KMS-11 (cell line): ENCODE data around the gene TMTC1.
A peak's percentile ranks its signal among the peaks of the same experiment; 100 is the strongest.

Experiments
- H2AFZ ChIP-seq: fragments of 200-600 bp; sonication (generic); 2 replicates; pipeline ENCODE4 v1.6.1; 2016; ENCODE audit warnings: antibody characterized with exemption, mixed run types, low read depth
- H3K27ac ChIP-seq: fragments of 200-600 bp; sonication (generic); 2 replicates; pipeline ENCODE4 v1.6.1; 2016; ENCODE audit warnings: mild to moderate bottlenecking, mixed run types
- H3K27me3 ChIP-seq: fragments of 200-600 bp; sonication (generic); 2 replicates; pipeline ENCODE4 v1.6.1; 2017; ENCODE audit warnings: mild to moderate bottlenecking, low read depth, mixed run types, moderate library complexity; ENCODE audit not compliant: insufficient read depth
- H3K36me3 ChIP-seq: fragments of 200-600 bp; sonication (generic); 2 replicates; pipeline ENCODE4 v1.6.1; 2017; ENCODE audit warnings: mild to moderate bottlenecking, mixed run types; ENCODE audit not compliant: insufficient read depth
- H3K4me1 ChIP-seq: fragments of 200-600 bp; sonication (generic); 2 replicates; pipeline ENCODE4 v1.6.1; 2016; ENCODE audit warnings: mild to moderate bottlenecking, low read depth, mixed run types; ENCODE audit not compliant: poor library complexity, severe bottlenecking
- H3K4me2 ChIP-seq: fragments of 200-600 bp; sonication (generic); 2 replicates; pipeline ENCODE4 v1.7.0; 2016; ENCODE audit warnings: mild to moderate bottlenecking, mixed run types
- H3K4me3 ChIP-seq: fragments of 200-600 bp; sonication (generic); IDR thresholded peaks from 2 replicates; pipeline ENCODE4 v1.6.1; 2017; ENCODE audit warnings: low read depth, low read length, mixed read lengths; ENCODE audit not compliant: insufficient read depth
- H3K79me2 ChIP-seq: fragments of 200-600 bp; sonication (generic); 2 replicates; pipeline ENCODE4 v1.6.1; 2016; ENCODE audit warnings: low read depth, mixed run types; ENCODE audit not compliant: insufficient read depth
- H3K9ac ChIP-seq: fragments of 200-600 bp; sonication (generic); 2 replicates; pipeline ENCODE4 v1.6.1; 2016; ENCODE audit warnings: mild to moderate bottlenecking, mixed run types
- H4K20me1 ChIP-seq: fragments of 200-600 bp; sonication (generic); 2 replicates; pipeline ENCODE4 v1.6.1; 2016; ENCODE audit warnings: mild to moderate bottlenecking, mixed run types; ENCODE audit not compliant: insufficient read depth
- CTCF ChIP-seq: fragments of 200-600 bp; sonication (generic); conservative IDR thresholded peaks from 2 replicates; pipeline ENCODE4 v1.6.1; 2017; ENCODE audit warnings: low read depth, mild to moderate bottlenecking, antibody characterized with exemption, low read length, moderate library complexity, mixed read lengths

Gene TMTC1

DNA sequence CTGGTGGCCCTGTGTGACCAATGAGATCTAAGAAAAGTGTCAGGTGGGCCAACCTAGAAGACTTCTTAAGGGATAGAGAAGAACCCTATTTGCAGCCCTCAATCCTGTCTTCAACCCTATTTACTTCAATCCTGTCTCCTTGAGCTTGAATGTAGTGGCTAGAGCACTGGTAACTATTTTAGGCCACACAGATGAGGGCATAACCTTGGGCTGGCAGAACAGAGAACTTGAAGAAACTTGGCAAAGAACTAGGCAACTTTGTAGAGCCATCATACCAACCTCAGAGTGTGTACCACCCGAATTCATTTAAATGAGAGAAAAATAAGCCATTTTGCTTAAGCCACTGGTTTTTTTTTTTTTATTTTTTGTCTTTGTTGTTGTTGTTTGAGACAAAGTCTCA is 94.8 kb downstream of the TMTC1 start:
- H2AFZ ChIP-seq, result no peak overlapping the region
- no peaks in the 10 kb centered on the region for H4K20me1 ChIP-seq
- no peaks in the 10 kb centered on the region for H3K79me2 ChIP-seq
- H3K9ac ChIP-seq, result no peak overlapping the region
- no peak overlapping the region for H3K27ac ChIP-seq
- no peaks in the 10 kb centered on the region for H3K36me3 ChIP-seq
- H3K4me1 ChIP-seq, result no peaks in the 10 kb centered on the region
- H3K4me2 ChIP-seq, result no peak overlapping the region
- H3K4me3 ChIP-seq, result no peak overlapping the region
- TF ChIP-seq CTCF, result no peak
- H3K27me3 ChIP-seq, result no peaks in the 10 kb centered on the region

GRCh38 chr12:29682088-29682487 is 101.7 kb downstream of the TMTC1 start:
- Histone ChIP-seq H3K4me2 (peak overlapping the region; percentile 22; the same call in 1 of the 2 replicates), H2AFZ (no peak overlapping the region), H3K4me1 (peaks cover 18% of the 10 kb centered on the region), H4K20me1 (no peaks in the 10 kb centered on the region), H3K27me3 (no peaks in the 10 kb centered on the region), H3K9ac (no peak overlapping the region), H3K79me2 (no peaks in the 10 kb centered on the region), H3K27ac (no peak overlapping the region), H3K36me3 (no peaks in the 10 kb centered on the region; the same call in 1 of the 2 replicates), H3K4me3 (no peak overlapping the region)
- no peak for TF ChIP-seq CTCF

DNA sequence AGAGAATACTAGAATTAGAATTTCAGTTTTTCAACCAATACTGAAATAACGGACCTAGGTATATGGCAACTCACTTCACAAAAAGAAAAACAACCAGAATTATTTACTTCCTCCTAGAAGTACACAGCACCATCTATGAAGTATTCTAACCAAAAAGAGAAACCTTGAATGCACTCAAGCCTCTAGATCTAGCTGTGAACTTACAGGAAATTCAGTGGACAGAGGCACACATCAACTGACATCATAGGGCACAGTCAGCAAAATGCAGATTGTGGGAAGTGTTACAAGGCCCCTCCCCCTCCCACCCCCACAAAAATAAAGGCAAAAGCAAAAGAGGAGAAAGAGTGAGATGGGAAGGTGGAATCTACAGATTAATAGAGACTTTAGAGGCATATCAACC is 102.4 kb downstream of the TMTC1 start:
- H3K36me3 ChIP-seq, result no peaks in the 10 kb centered on the region; the same call in 1 of the 2 replicates
- TF ChIP-seq CTCF, result no peak
- H4K20me1 ChIP-seq, result no peaks in the 10 kb centered on the region
- H3K27ac ChIP-seq, result no peak overlapping the region
- H3K4me3 ChIP-seq, result no peak overlapping the region
- peaks cover 18% of the 10 kb centered on the region for H3K4me1 ChIP-seq
- H3K9ac ChIP-seq, result no peak overlapping the region
- no peak overlapping the region for H2AFZ ChIP-seq
- H3K4me2 ChIP-seq, result peak overlapping the region; percentile 22; the same call in 1 of the 2 replicates
- H3K79me2 ChIP-seq, result no peaks in the 10 kb centered on the region
- H3K27me3 ChIP-seq, result no peaks in the 10 kb centered on the region

DNA sequence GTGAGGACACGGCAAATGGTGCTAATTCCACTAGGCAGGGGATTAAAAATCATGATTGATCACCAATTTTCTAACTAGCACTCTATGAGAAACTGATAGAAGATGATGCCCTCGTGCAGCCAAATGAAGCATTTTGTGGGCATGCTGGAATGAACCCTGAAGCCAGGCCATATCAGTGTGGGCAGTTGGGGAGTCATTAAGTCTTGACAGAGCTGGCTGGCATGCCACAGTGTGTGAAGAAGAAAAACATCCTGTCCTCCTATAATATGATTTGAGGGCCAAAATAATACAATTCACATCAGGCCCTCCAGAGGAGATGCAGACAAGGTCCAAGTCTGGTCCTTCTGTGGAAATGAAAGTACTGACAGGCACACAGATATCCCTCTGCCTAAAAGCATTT is 107.1 kb downstream of the TMTC1 start:
- no peak overlapping the region for H3K4me2 ChIP-seq
- no peak overlapping the region for H2AFZ ChIP-seq
- no peak overlapping the region for H3K27ac ChIP-seq
- no peaks in the 10 kb centered on the region for H3K27me3 ChIP-seq
- no peaks in the 10 kb centered on the region for H3K79me2 ChIP-seq
- no peak overlapping the region for H3K9ac ChIP-seq
- no peak overlapping the region for H3K4me3 ChIP-seq
- H3K4me1 ChIP-seq, result peaks cover 8% of the 10 kb centered on the region
- no peak for TF ChIP-seq CTCF
- H4K20me1 ChIP-seq, result no peaks in the 10 kb centered on the region
- H3K36me3 ChIP-seq, result no peaks in the 10 kb centered on the region; the same call in 1 of the 2 replicates
